HG02970 (cell line): ENCODE data around the gene LCLAT1.
"Not testable (repeated sequence)": the region's sequence is repeated elsewhere in the genome, so short reads cannot be mapped to it uniquely, and the experiment has no call there.

ENCODE experiments used
- ATAC-seq: cut with Tn5 transposase; IDR thresholded peaks from one replicate; pipeline ENCODE4 v1.9.1; 2021; ENCODE audit warnings: mild to moderate bottlenecking, moderate library complexity, moderate number of reproducible peaks; ENCODE audit not compliant: unreplicated experiment, low FRiP score

The LCLAT1 gene

GRCh38 chr2:30453498-30453897, 6.5 kb downstream of the LCLAT1 start:
- no peak for ATAC-seq

GRCh38 chr2:30454571-30454970, 7.5 kb downstream of the LCLAT1 start:
- ATAC-seq, result no peak

- no peak for ATAC-seq
Measured at GRCh38 chr2:30455114-30455738, 8.2 kb downstream of the LCLAT1 start.

DNA sequence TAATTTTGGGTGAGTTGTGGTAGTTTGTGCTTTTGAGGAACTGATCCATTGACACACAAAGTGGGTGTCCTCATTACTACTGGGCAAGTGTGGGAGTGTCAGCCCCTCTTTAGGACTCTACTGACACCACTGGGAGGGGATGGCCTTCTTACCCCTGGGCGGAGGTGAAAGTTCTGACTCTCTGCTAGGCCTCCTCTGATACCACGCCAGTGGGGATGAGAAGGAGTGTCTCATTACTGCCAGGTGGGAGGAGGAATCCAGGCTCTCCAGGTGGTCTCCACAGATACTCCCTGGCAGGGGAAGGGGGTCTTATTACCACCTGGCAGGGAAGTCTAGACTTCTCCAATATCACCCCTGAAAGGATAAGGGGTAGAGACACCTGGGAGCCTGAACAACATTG, 9.1 kb downstream of the LCLAT1 start:
- no peak for ATAC-seq

DNA sequence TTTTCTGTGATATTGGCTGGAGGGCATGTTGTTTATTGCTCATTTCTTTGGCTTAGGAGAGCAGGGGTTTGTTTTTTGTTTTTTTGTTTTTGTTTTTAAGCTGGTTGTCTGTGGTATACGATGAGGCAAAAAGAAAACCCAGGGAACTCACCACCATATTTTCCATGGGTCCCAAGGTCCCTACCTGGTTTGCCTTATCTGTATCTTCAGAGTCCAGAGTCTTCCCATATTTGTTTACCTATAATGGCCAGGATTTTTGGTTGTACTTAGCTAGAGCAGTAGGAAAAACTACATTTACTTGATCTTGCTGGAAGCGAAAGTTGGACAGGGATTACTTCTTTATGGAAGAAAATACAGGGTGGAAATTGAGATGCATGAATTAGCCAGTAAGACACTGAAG, 9.5 kb downstream of the LCLAT1 start:
- ATAC-seq, result no peak

GRCh38 chr2:30457296-30457695, 10.2 kb downstream of the LCLAT1 start:
- no peak for ATAC-seq

GRCh38 chr2:30459140-30459539, 12.1 kb downstream of the LCLAT1 start:
- ATAC-seq, result no peak

DNA sequence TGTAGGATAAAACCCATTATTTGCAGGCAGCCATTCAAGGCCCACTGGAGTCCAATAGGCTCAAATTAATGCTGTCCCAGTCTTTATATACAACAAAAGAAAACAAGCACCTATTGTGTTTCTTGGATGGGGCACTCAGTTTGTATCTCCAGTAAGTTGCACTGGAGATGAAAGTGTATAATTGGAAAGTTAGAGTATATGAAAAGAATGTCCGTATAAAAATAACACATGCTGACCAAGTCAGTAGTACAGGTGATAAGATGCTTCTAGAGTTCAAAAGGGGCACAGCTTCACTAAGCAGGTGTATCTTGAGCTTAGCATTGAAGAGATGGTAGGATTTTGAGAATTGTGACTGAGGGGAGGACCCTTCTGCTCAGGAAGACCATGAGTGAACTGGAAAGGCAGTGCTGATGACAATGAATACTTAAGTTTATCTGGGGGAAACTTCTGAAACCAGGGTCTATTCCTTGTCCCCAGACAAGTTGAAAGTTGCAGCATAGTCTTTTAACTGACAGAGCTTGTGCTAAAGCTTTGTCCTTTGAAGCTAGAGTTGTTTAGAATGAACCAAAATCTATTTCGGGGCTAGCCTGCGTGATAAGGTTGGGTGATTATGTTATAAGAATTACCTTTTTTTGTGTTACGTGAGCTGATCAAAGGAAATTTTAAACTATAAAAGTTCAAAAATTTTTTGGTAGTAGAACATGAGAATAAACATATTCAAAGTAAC, 15.2 kb downstream of the LCLAT1 start:
- no peak for ATAC-seq

GRCh38 chr2:30463535-30463934, 16.5 kb downstream of the LCLAT1 start:
- no peak for ATAC-seq

- no peak for ATAC-seq
Measured at GRCh38 chr2:30464544-30465170, 17.6 kb downstream of the LCLAT1 start.

GRCh38 chr2:30465171-30465545, 18.1 kb downstream of the LCLAT1 start:
- ATAC-seq, result no peak

- ATAC-seq, result no peak
Measured at GRCh38 chr2:30466216-30466615, 19.2 kb downstream of the LCLAT1 start.

DNA sequence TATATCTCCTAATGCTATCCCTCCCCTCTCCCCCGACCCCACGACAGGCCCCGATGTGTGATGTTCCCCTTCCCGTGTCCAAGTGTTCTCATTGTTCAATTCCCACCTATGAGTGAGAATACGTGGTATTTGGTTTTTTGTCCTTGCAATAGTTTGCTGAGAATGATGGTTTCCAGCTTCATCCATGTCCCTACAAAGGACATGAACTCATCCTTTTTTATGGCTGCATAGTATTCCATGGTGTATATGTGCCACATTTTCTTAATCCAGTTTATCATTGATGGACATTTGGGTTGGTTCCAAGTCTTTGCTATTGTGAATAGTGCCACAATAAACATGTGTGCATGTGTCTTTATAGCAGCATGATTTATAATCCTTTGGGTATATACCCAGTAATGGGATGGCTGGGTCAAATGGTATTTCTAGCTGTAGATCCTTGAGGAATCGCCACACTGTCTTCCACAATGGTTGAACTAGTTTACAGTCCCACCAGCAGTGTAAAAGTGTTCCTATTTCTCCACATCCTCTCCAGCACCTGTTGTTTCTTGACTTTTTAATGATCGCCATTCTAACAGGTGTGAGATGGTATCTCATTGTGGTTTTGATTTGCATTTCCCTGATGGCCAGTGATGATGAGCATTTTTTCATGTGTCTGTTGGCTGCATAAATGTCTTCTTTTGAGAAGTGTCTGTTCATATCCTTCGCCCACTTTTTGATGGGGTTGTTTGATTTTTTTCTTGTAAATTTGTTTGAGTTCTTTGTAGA, 20.2 kb downstream of the LCLAT1 start:
- ATAC-seq, result not testable (repeated sequence)

DNA sequence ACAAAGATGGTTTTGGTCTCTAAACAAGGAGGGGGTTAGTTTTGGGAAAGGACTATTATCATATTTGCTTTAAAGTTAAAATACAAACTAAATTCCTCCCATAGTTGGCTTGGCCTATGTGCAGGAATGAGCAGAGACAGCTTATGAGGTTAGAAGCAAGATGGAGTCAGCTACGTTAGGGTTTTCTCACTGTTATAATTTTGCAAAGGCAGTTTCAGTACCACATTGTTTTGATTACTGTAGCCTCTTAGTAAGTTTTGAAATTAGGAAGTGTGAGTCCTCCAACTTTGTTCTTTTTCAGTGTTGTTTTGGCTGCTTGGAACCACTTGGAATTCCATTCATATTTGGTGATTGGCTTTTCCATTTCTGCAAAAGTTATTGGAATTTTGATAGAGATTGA, 23.4 kb downstream of the LCLAT1 start:
- no peak for ATAC-seq

DNA sequence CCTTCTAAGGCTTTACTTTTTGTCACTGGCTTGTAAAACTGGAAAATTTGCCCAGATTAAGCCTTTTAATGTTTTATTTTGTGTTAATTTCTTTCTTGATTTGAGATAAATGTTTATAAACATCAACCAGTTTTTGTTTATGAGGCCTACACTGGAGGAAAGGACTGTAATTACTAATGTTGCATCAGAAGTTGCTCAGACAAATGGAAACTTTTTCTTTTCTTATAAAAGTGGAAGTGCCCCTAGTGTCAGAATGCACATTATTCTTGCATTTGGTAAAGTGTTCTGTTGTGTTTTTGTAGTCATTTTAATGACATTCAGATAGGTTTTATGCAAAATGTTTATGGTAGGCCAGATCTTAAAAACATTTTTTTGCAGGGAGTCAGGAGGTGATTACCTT, 25.3 kb downstream of the LCLAT1 start:
- no peak for ATAC-seq

- no peak for ATAC-seq
Measured at GRCh38 chr2:30475542-30475941, 28.5 kb downstream of the LCLAT1 start.

- ATAC-seq, result no peak
Measured at GRCh38 chr2:30476636-30477035, 29.6 kb downstream of the LCLAT1 start.

DNA sequence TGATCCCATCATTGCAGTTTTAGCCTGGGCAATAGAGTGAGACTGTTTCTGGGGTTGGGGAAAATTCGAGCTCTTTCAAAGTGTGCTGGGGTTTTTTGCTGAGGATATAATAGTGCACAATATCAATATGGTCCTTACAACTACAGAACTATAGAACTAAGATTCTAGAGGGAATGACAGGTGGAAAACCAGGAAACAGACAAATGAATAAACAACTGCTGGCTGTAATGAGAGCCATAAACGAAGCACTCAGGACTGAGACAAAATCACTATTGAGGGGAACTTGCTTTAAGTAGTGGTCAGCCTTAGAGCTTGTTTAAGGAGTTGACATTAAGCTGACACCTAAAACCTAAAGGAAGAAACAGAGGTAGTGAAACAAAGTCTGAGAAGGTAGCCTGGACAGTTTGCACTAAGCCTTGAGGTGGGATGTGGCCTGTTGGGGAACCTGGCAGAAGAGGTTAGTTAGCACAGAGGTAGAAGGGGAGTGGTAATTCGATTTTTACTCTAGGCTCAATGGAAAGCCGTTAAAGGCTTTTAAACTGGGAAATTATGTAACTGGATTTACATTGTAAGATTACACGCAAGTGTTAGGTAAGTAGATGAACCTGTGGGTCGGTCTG, 33.8 kb downstream of the LCLAT1 start:
- ATAC-seq, result no peak

GRCh38 chr2:30481323-30481800, 34.3 kb downstream of the LCLAT1 start:
- no peak for ATAC-seq

DNA sequence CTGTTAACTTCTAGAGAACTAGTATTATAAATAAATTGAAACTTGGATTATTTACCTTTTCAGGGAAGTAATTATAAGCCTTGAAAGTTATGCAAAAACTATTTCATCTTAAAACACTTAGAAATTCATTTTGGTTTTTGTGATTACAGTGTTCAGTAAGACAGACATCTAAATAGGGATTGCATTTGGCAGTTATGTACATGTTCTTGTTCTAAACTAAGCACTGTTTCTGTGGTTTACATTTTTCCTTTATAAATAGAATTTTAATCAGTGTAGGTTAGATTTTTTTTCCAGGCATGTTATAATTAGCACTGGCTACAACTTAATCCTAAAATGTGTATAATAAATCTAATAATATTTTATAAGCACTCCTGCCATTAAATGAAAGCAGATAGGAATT, 35.0 kb downstream of the LCLAT1 start:
- ATAC-seq, result no peak

GRCh38 chr2:30484145-30484544, 37.1 kb downstream of the LCLAT1 start:
- no peak for ATAC-seq
